ENCODE measurements around the gene SLC9A3.

The SLC9A3 gene

GRCh38 chr5:432201-432927 lies 91.9 kb downstream of the SLC9A3 start:
- no peak for DNase-seq (ENCODE audit: low read depth, low spot score)

GRCh38 chr5:431711-432050 lies 92.6 kb downstream of the SLC9A3 start:
- DNase-seq (ENCODE audit: low read depth, low spot score) = no peak

DNA sequence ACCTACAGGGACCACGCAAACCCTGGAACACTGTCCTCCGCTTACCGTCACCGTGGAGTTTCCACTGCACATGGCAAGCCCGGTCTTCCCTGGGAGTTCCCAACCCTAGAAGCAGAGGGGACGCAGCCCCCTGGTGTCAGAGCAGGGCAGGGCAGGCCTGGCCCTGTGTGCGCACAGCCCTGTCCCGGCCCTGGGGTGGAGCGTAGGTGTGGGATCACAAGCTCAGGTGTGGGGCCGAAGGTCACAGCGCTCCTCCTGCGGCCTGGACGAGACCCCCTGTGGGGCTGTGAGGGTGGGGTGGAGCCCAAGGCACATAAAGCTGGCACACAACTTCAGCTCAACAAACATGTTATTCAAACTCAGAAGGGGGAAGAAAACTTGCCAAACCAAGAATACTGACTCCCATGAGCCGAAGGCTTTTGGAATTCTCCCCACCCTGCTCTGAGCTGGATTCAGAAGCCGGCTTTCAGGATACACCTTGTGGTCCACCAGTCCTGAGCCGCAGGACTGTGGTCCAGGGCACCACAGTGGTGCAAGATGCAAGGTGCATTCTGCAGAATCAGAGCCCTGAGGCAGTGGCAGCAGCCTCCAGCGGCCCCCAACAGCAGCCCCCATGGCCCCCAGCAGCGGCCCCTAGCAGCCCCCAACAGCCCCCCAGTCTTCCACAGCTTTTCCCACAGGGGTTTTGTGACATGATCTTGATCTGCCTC lies 93.1 kb downstream of the SLC9A3 start:
- peak; percentile 73 for DNase-seq (ENCODE audit: low read depth, low spot score)

- DNase-seq (ENCODE audit: low read depth, low spot score) = no peak
Measured at GRCh38 chr5:430214-430925, 93.9 kb downstream of the SLC9A3 start.

- DNase-seq (ENCODE audit: low read depth, low spot score) = peak; percentile 82
Measured at GRCh38 chr5:429453-430188, 94.6 kb downstream of the SLC9A3 start.

DNA sequence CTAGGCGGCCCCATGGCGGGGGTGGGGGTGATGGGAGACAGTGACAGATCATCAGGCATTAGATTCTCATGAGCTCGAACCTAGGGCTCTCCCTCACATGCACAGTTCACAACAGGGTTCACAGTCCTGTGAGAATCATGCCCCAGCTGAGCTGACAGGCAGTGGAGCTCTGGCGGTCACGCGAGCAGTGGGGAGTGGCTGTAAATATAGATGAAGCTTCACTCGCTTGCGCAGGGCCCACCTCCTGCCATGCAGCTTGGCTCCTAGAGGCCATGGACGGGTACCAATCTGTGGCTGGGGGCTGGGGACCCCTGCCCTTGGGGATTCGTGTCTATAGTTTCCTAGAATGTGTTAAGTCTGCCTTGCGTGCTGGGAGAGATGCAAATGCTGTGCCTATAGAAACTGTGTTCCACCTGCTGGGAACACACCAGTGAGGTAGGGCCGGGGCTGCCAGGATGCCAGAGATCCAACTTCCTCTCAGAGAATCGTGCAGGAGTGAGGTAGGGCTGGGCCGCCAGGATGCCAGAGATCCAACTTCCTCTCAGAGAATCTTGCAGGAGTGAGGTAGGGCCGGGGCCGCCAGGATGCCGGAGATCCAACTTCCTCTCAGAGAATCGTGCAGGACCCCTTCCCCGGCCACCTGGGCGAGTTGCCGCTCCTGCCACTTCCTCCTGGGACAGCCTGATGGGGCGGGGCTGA lies 95.3 kb downstream of the SLC9A3 start:
- no peak for DNase-seq (ENCODE audit: low read depth, low spot score)

- no peak for DNase-seq (ENCODE audit: low read depth, low spot score)
Measured at GRCh38 chr5:428219-428618, 96.0 kb downstream of the SLC9A3 start.

GRCh38 chr5:427415-428087 lies 96.7 kb downstream of the SLC9A3 start:
- no peak for DNase-seq (ENCODE audit: low read depth, low spot score)

DNA sequence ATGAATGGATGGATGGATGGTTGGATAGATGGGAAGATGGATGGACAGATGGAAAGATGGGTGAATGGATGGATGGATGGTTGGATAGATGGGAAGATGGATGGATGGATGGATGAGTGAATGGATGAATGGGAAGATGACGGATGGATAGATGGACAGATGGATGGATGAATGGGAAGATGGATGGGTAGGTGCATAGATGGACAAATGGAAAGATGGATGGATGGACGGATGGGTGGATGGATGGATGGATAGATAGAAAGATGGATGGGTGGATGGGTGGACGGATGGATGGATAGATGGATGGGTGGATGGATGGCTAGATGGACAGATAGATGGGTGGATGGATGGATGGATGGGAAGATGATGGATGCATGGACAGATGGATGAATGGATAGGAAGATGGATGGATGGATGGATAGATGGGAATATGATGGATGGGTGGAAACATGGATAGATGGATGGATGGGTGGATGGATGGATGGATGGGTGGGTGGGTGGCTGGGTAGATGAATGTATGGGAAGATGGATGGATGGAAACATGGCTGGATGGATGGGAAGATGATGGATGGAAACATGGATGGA lies 97.8 kb downstream of the SLC9A3 start:
- no peak for DNase-seq (ENCODE audit: low read depth, low spot score)

- peak; percentile 23 for DNase-seq (ENCODE audit: low read depth, low spot score)
Measured at GRCh38 chr5:425714-426113, 98.5 kb downstream of the SLC9A3 start.

DNA sequence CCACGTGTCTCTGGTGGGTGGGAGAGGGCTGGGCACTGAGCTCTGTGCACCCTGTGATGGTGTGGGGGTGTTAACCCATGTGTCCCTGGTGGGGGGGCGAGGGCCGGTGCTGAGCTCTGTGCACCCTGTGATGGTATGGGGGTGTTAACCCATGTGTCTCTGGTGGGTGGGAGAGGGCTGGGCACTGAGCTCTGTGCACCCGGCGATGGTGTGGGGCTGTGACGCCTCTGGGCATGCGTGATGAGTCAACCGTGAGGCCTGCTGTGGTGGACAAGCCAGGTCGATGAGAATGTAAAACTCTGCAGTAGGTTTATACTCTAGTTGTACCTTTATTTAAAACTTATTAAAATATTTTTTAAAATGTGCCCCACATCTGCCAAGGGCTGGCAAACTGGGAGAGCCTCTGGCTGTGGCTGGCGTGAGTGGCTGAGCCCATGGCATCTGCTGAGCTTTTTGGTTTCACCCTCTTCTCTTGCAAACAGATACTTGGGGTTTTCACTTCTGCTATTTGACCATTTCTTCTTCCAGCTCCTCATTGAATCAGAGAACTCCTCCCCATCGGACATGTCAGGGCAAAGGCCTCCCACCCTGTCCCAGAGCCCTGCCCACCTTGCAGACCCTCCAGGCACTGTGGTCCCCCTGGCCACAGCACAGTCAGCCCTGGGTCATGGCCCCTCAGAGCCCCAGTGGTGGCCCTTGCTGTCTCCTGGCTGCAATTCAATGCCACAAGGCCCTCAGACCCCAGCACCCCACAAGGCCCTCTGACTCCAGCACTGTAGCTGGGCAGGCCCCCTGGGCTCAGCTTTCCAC lies 99.7 kb downstream of the SLC9A3 start:
- peak; percentile 38 for DNase-seq (ENCODE audit: low read depth, low spot score)

DNA sequence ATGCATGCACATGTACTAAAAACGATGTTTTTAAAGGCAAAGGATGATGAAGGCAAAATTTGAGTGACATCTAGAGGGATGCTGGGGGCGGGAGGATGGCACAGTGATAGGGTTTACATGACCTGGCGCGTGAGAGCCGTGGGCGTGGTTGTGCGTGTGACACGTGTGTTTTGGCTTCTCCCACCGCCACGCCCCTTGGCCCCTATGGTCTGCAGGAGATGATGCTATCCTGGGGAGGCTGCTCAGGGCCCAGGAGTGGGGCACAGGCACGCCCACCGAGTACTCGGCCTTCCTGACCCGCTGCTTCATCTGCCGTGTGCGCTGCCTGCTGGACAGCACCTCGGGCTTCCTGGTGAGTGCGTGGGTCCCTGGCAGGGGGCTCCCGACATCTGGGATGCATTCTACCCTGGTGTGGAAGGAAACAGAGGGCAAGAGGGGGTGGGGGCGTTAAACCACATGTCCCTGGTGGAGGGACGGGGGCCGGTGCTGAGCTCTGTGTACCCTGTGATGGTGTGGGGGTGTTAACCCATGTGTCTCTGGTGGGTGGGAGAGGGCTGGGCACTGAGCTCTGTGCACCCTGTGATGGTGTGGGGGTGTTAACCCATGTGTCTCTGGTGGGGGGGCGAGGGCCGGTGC lies 100.5 kb downstream of the SLC9A3 start:
- DNase-seq (ENCODE audit: low read depth, low spot score) = no peak

DNA sequence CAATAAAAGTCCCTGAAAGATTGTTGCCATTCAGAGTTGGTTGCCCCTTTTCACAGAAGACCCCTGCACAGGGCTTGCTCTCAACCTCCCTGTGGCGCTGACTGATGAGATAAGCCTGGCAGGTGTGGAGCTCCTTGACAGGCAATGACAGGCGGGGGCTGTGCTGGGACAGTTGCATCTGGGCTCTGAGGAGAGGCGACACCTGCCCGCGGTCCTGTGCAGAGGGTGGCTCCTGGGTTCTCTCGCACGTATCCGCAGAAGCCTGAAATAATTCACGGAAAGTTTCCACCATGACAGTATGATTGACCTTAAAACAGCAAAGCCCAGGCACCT lies 101.0 kb downstream of the SLC9A3 start:
- no peak for DNase-seq (ENCODE audit: low read depth, low spot score)

DNA sequence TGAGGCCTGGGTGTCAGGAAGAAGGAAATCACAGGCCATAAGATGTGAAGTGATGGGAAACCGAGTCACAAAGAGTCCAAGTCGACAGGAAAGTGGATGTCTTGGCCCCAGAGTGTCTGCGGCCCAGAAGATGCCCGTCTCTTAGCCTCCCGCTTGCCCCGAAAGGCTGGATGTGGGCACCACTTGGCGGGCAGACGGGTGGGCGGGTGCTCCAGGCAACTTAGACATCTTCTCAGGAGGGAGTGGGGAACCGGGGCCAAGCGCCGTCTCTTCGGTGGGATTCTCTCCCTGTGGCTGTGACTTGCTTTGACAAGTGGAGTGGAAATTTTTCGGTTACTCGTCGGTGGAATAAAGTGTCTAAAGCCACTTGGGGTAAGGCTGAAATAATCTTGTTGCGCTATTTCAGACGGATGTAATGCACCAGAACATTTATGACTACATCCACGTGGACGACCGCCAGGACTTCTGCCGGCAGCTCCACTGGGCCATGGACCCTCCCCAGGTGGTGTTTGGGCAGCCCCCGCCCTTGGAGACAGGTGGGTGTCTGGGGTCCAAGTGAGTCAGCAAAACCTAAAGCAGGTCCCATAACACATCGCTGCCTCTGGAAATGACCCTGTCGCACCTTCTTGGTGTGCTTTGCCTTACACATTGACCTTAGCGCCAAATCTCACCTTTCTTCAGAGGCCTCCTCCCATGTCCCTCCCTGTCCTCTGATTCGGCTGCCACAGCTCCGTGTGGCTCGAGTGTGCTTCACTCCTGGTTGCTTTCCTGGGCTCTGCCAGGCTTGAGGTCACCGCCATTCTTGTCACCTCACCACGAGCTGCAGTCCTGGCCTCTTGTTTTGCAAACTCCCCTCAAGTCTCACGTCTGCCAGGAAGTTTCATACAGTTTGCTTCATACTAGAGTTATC lies 101.7 kb downstream of the SLC9A3 start:
- no peak for DNase-seq (ENCODE audit: low read depth, low spot score)

- DNase-seq (ENCODE audit: low read depth, low spot score) = no peak
Measured at GRCh38 chr5:421901-422300, 102.3 kb downstream of the SLC9A3 start.

DNA sequence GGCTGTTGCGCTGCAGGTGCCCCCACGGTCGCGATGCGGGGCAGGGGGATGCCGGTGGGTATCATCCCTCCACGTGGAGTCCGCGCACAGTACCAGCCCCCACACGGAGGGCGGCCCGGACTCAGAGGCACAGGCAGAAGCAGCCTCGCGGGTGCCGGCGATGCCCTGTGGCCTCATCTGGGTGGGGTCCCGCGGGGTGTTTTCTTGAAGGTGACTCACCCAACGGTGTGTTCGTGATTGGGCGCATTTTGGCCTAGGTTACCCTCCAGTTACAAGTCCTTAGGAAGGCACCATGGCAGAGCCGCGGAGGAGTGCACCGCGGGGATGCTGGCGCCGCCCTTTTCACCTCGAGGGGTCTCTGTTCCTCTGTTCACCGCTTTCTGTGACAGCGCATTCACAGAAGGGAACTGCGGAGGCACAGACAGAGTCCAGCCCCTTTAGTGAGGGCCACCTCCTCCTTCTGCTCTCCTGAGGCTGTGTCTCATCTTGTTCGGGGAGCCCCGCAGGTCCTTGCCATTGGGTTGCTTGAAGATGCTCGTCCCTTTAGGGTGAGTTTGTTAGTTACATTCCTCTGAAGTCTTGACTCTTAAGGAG lies 102.9 kb downstream of the SLC9A3 start:
- no peak for DNase-seq (ENCODE audit: low read depth, low spot score)

DNA sequence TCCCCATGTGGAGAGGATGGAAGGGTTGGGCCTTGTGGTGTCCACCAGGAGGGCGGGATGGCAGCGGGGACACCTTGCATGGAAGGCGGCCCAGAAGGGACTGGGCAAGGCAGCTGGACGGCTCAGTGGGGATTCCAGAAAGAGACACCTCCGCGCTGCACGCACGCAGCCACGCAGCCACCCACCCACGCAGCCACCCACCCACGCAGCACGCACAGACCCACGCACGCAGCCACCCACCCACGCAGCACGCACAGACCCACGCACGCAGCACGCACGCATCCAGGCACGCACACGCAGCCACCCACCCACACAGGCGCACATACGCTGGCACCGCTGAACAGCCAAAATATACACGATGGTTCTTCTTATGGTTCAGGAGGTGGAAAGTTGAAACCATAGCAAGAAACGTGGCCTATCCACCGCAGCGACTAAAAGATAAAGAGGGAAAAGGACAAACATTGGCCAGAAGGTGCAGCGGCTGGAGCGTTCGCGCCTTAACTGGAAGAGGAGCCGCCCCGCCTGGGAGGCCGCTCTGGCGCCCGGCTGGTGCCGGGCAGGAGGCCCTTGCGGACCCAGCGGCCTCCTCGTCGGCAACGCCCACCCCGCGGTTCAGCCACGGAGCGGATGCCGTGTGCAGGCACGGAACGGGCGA lies 103.5 kb downstream of the SLC9A3 start:
- DNase-seq (ENCODE audit: low read depth, low spot score) = no peak

All from astrocyte of the hippocampus (primary cell).